ENCODE measurements around the gene EBF4.

The EBF4 gene

GRCh38 chr20:2748551-2749342 is 56.2 kb downstream of the EBF4 start:
- H3K4me1 ChIP-seq (ENCODE audit: control insufficient read depth, low read depth, low read length): no peaks in the 10 kb centered on the region
- no peak overlapping the region for H2BK120ac ChIP-seq (ENCODE audit: low read depth, low read length)
- no peak overlapping the region for H3K9ac ChIP-seq (ENCODE audit: low read length)
- no peak overlapping the region for H4K5ac ChIP-seq (ENCODE audit: low read length)
- H3K18ac ChIP-seq (ENCODE audit: low read length): no peak overlapping the region
- H3K4me2 ChIP-seq (ENCODE audit: low read length): no peak overlapping the region
- no peaks in the 10 kb centered on the region for H3K79me2 ChIP-seq (ENCODE audit: control insufficient read depth, insufficient read depth, low read length)
- H3K56ac ChIP-seq (ENCODE audit: low read length): no peak overlapping the region
- no peak overlapping the region for H3K4me3 ChIP-seq (ENCODE audit: low read length)
- peaks cover 49% of the 10 kb centered on the region for H3K27me3 ChIP-seq (ENCODE audit: insufficient read depth, low read length, poor library complexity)
- H3K27ac ChIP-seq (ENCODE audit: low read depth, low read length): no peak overlapping the region
- H2BK15ac ChIP-seq (replicated peaks; ENCODE audit: low read depth): no peak overlapping the region
- DNase-seq: no peak
- no peak overlapping the region for H2AK5ac ChIP-seq (ENCODE audit: low read length)
- H3K23ac ChIP-seq (ENCODE audit: low read length): no peak overlapping the region
- H3K79me1 ChIP-seq (ENCODE audit: low read length): no peaks in the 10 kb centered on the region
- WGBS (ENCODE audit: extremely low coverage, insufficient coverage, low lambda C conversion rate): no CpG with 5 or more reads among the region's 10 CpGs
- no peak overlapping the region for H2BK5ac ChIP-seq (ENCODE audit: low read length)
- no peak overlapping the region for H3K4ac ChIP-seq (ENCODE audit: low read depth, low read length)
- no peaks in the 10 kb centered on the region for H3K36me3 ChIP-seq (ENCODE audit: control insufficient read depth, insufficient read depth, low read length)
- H4K8ac ChIP-seq (ENCODE audit: low read depth, low read length): no peak overlapping the region

GRCh38 chr20:2749343-2749950 is 56.9 kb downstream of the EBF4 start:
- H3K4ac ChIP-seq (ENCODE audit: low read depth, low read length): no peak overlapping the region
- no peak overlapping the region for H3K23ac ChIP-seq (ENCODE audit: low read length)
- H3K18ac ChIP-seq (ENCODE audit: low read length): no peak overlapping the region
- H3K9ac ChIP-seq (ENCODE audit: low read length): no peak overlapping the region
- WGBS (ENCODE audit: extremely low coverage, insufficient coverage, low lambda C conversion rate): no CpG with 5 or more reads among the region's 49 CpGs
- no peak overlapping the region for H3K4me2 ChIP-seq (ENCODE audit: low read length)
- no peak overlapping the region for H3K56ac ChIP-seq (ENCODE audit: low read length)
- no peak overlapping the region for H4K5ac ChIP-seq (ENCODE audit: low read length)
- H2AK5ac ChIP-seq (ENCODE audit: low read length): no peak overlapping the region
- no peaks in the 10 kb centered on the region for H3K79me1 ChIP-seq (ENCODE audit: low read length)
- H3K4me1 ChIP-seq (ENCODE audit: control insufficient read depth, low read depth, low read length): no peaks in the 10 kb centered on the region
- no peaks in the 10 kb centered on the region for H3K79me2 ChIP-seq (ENCODE audit: control insufficient read depth, insufficient read depth, low read length)
- H3K4me3 ChIP-seq (ENCODE audit: low read length): no peak overlapping the region
- no peak overlapping the region for H3K27ac ChIP-seq (ENCODE audit: low read depth, low read length)
- H2BK5ac ChIP-seq (ENCODE audit: low read length): no peak overlapping the region
- peaks cover 49% of the 10 kb centered on the region for H3K27me3 ChIP-seq (ENCODE audit: insufficient read depth, low read length, poor library complexity)
- no peak overlapping the region for H2BK15ac ChIP-seq (replicated peaks; ENCODE audit: low read depth)
- H4K8ac ChIP-seq (ENCODE audit: low read depth, low read length): no peak overlapping the region
- H2BK120ac ChIP-seq (ENCODE audit: low read depth, low read length): no peak overlapping the region
- DNase-seq: no peak
- H3K36me3 ChIP-seq (ENCODE audit: control insufficient read depth, insufficient read depth, low read length): no peaks in the 10 kb centered on the region

- no peak overlapping the region for H3K27ac ChIP-seq (ENCODE audit: low read depth, low read length)
- no peak overlapping the region for H4K5ac ChIP-seq (ENCODE audit: low read length)
- H3K4me2 ChIP-seq (ENCODE audit: low read length): no peak overlapping the region
- no peak for DNase-seq
- H2AK5ac ChIP-seq (ENCODE audit: low read length): no peak overlapping the region
- H2BK15ac ChIP-seq (replicated peaks; ENCODE audit: low read depth): no peak overlapping the region
- no peak overlapping the region for H4K8ac ChIP-seq (ENCODE audit: low read depth, low read length)
- no peak overlapping the region for H3K23ac ChIP-seq (ENCODE audit: low read length)
- H3K79me2 ChIP-seq (ENCODE audit: control insufficient read depth, insufficient read depth, low read length): no peaks in the 10 kb centered on the region
- no peak overlapping the region for H3K4ac ChIP-seq (ENCODE audit: low read depth, low read length)
- peaks cover 49% of the 10 kb centered on the region for H3K27me3 ChIP-seq (ENCODE audit: insufficient read depth, low read length, poor library complexity)
- H3K79me1 ChIP-seq (ENCODE audit: low read length): no peaks in the 10 kb centered on the region
- H3K18ac ChIP-seq (ENCODE audit: low read length): no peak overlapping the region
- WGBS (ENCODE audit: extremely low coverage, insufficient coverage, low lambda C conversion rate): no CpG with 5 or more reads among the region's 30 CpGs
- H2BK5ac ChIP-seq (ENCODE audit: low read length): no peak overlapping the region
- peak overlapping the region; percentile 15 for H3K56ac ChIP-seq (ENCODE audit: low read length)
- no peak overlapping the region for H2BK120ac ChIP-seq (ENCODE audit: low read depth, low read length)
- no peaks in the 10 kb centered on the region for H3K4me1 ChIP-seq (ENCODE audit: control insufficient read depth, low read depth, low read length)
- H3K36me3 ChIP-seq (ENCODE audit: control insufficient read depth, insufficient read depth, low read length): no peaks in the 10 kb centered on the region
- H3K9ac ChIP-seq (ENCODE audit: low read length): no peak overlapping the region
- H3K4me3 ChIP-seq (ENCODE audit: low read length): no peak overlapping the region
Measured at GRCh38 chr20:2749951-2750490, 57.4 kb downstream of the EBF4 start.

- no peak overlapping the region for H2BK15ac ChIP-seq (replicated peaks; ENCODE audit: low read depth)
- no peak overlapping the region for H3K18ac ChIP-seq (ENCODE audit: low read length)
- peak overlapping the region; percentile 52 for H3K4me2 ChIP-seq (ENCODE audit: low read length)
- no peaks in the 10 kb centered on the region for H3K79me1 ChIP-seq (ENCODE audit: low read length)
- H3K36me3 ChIP-seq (ENCODE audit: control insufficient read depth, insufficient read depth, low read length): no peaks in the 10 kb centered on the region
- H3K9ac ChIP-seq (ENCODE audit: low read length): peak overlapping the region; percentile 49
- no peaks in the 10 kb centered on the region for H3K4me1 ChIP-seq (ENCODE audit: control insufficient read depth, low read depth, low read length)
- H3K27me3 ChIP-seq (ENCODE audit: insufficient read depth, low read length, poor library complexity): peaks cover 49% of the 10 kb centered on the region
- H3K27ac ChIP-seq (ENCODE audit: low read depth, low read length): no peak overlapping the region
- H4K5ac ChIP-seq (ENCODE audit: low read length): no peak overlapping the region
- no peak overlapping the region for H2BK120ac ChIP-seq (ENCODE audit: low read depth, low read length)
- H3K4ac ChIP-seq (ENCODE audit: low read depth, low read length): no peak overlapping the region
- H4K8ac ChIP-seq (ENCODE audit: low read depth, low read length): no peak overlapping the region
- no peak overlapping the region for H2AK5ac ChIP-seq (ENCODE audit: low read length)
- peak; percentile 65 for DNase-seq
- H3K4me3 ChIP-seq (ENCODE audit: low read length): no peak overlapping the region
- H3K23ac ChIP-seq (ENCODE audit: low read length): no peak overlapping the region
- H2BK5ac ChIP-seq (ENCODE audit: low read length): no peak overlapping the region
- no CpG with 5 or more reads among the region's 34 CpGs for WGBS (ENCODE audit: extremely low coverage, insufficient coverage, low lambda C conversion rate)
- peak overlapping the region; percentile 25 for H3K56ac ChIP-seq (ENCODE audit: low read length)
- no peaks in the 10 kb centered on the region for H3K79me2 ChIP-seq (ENCODE audit: control insufficient read depth, insufficient read depth, low read length)
Measured at GRCh38 chr20:2750491-2751251, 58.1 kb downstream of the EBF4 start.

- H3K4me3 ChIP-seq (ENCODE audit: low read length): no peak overlapping the region
Measured at GRCh38 chr20:2751347-2751877, 58.8 kb downstream of the EBF4 start.

More at GRCh38 chr20:2751347-2751877, 58.8 kb downstream of the EBF4 start:
- Histone ChIP-seq H3K4me1 (ENCODE audit: control insufficient read depth, low read depth, low read length) (no peaks in the 10 kb centered on the region), H3K27ac (ENCODE audit: low read depth, low read length) (no peak overlapping the region), H3K79me1 (ENCODE audit: low read length) (no peaks in the 10 kb centered on the region), H3K79me2 (ENCODE audit: control insufficient read depth, insufficient read depth, low read length) (no peaks in the 10 kb centered on the region), H3K9ac (ENCODE audit: low read length) (no peak overlapping the region), H2BK15ac (replicated peaks; ENCODE audit: low read depth) (no peak overlapping the region), H3K23ac (ENCODE audit: low read length) (no peak overlapping the region), H3K56ac (ENCODE audit: low read length) (no peak overlapping the region), H3K36me3 (ENCODE audit: control insufficient read depth, insufficient read depth, low read length) (no peaks in the 10 kb centered on the region), H3K4me2 (ENCODE audit: low read length) (no peak overlapping the region), H3K27me3 (ENCODE audit: insufficient read depth, low read length, poor library complexity) (peaks cover 49% of the 10 kb centered on the region), H2BK120ac (ENCODE audit: low read depth, low read length) (no peak overlapping the region), H2BK5ac (ENCODE audit: low read length) (no peak overlapping the region), H3K4ac (ENCODE audit: low read depth, low read length) (no peak overlapping the region), H3K18ac (ENCODE audit: low read length) (no peak overlapping the region), H4K5ac (ENCODE audit: low read length) (no peak overlapping the region), H2AK5ac (ENCODE audit: low read length) (no peak overlapping the region), H4K8ac (ENCODE audit: low read depth, low read length) (no peak overlapping the region)
- no peak for DNase-seq
- WGBS (ENCODE audit: extremely low coverage, insufficient coverage, low lambda C conversion rate): no CpG with 5 or more reads among the region's 26 CpGs
